K562 (cell line): ENCODE results near the gene EIF4E2. TPM values are rescaled to one million over a fixed set of nuclear protein-coding genes. Genes with fewer than 3 reads are reported as not detected.
A peak's percentile ranks its signal among the peaks of the same experiment; 100 is the strongest.

Experiments used
- CBFA2T3 ChIP-seq: fragments of 450-650 bp; IDR thresholded peaks from 2 replicates; pipeline ENCODE4 v1.6.1; 2017
- CBX5 ChIP-seq: IDR thresholded peaks from 2 replicates; pipeline ENCODE4 v1.6.1; 2014; ENCODE audit warnings: low read depth, borderline replicate concordance
- CHD4 ChIP-seq: fragments of 200-600 bp; sonication (generic); IDR thresholded peaks from 3 replicates; pipeline ENCODE4 v1.6.1; 2012; ENCODE audit warnings: low read depth, mild to moderate bottlenecking, mixed read lengths, low read length, inconsistent platforms; ENCODE audit not compliant: insufficient read depth, insufficient replicate concordance, poor library complexity, severe bottlenecking
- CXXC5 ChIP-seq: fragments of 250-450 bp; sonication (Bioruptor Pico); IDR thresholded peaks from 2 replicates; pipeline ENCODE4 v1.8.0; 2022; ENCODE audit warnings: inconsistent platforms, mild to moderate bottlenecking, moderate library complexity
- ETS2 ChIP-seq: IDR thresholded peaks from 2 replicates; pipeline ENCODE4 v1.6.1; 2016; ENCODE audit warnings: borderline replicate concordance, missing genetic modification characterization, mild to moderate bottlenecking, moderate library complexity, missing compliant biosample characterization; ENCODE audit not compliant: poor library complexity, severe bottlenecking
- GTF2E2 ChIP-seq: fragments of 200-800 bp; sonication (Bioruptor generic); IDR thresholded peaks from 2 replicates; pipeline ENCODE4 v1.6.1; 2016; ENCODE audit warnings: missing genetic modification characterization, missing compliant biosample characterization
- HCFC1 ChIP-seq: IDR thresholded peaks from 2 replicates; pipeline ENCODE4 v1.6.1; 2012; ENCODE audit warnings: low read depth, low read length, improper control_type of control experiment
- HDAC2 ChIP-seq: fragments of 450-650 bp; IDR thresholded peaks from 2 replicates; pipeline ENCODE4 v1.6.1; 2016; ENCODE audit warnings: mild to moderate bottlenecking
- LEF1 ChIP-seq: fragments of 450-650 bp; IDR thresholded peaks from 2 replicates; pipeline ENCODE4 v1.6.1; 2016; ENCODE audit warnings: mild to moderate bottlenecking
- PRPF4 ChIP-seq: fragments of 200-400 bp; formaldehyde crosslinking; IDR thresholded peaks from one replicate; pipeline ENCODE4 v1.6.1; 2017; ENCODE audit warnings: low read length, low read depth, mild to moderate bottlenecking; ENCODE audit not compliant: insufficient read depth, poor library complexity, severe bottlenecking
- SAFB ChIP-seq: fragments of 200-400 bp; formaldehyde crosslinking; IDR thresholded peaks from 2 replicates; pipeline ENCODE4 v1.6.1; 2017; ENCODE audit warnings: low read depth, low read length, borderline replicate concordance
- SMARCC2 ChIP-seq: fragments of 450-650 bp; IDR thresholded peaks from 2 replicates; pipeline ENCODE4 v1.6.1; 2017; ENCODE audit warnings: antibody characterized with exemption, moderate library complexity, mild to moderate bottlenecking, low read depth
- TAF7 ChIP-seq: fragments of 450-650 bp; IDR thresholded peaks from 2 replicates; pipeline ENCODE4 v1.6.1; 2016; ENCODE audit warnings: missing genetic modification characterization, missing compliant biosample characterization
- TEAD1 ChIP-seq, 2 experiments: fragments of 450-650 bp in 1 of 2; sonication (generic) in 1 of 2; formaldehyde crosslinking; IDR thresholded peaks; 2 replicates each; pipeline versions ENCODE4 v1.4.0 to v1.8.0; 2020 to 2022; ENCODE audit warnings: mild to moderate bottlenecking in 2 of 2, missing genetic modification reagents in 1 of 2
- ZC3H11A ChIP-seq: IDR thresholded peaks from 2 replicates; pipeline ENCODE4 v1.6.1; 2012; ENCODE audit warnings: low read depth, low read length, improper control_type of control experiment
- ZNF24 ChIP-seq: fragments of 450-650 bp; IDR thresholded peaks from 2 replicates; pipeline ENCODE4 v1.6.1; 2016
- polyA plus RNA-seq, 8 experiments: library from polyadenylated mRNA; depleted of rRNA in 4 of 8; stranded (reverse) in 5 of 8; unstranded in 3 of 8; fragments of >200 nt; fragmentation: Nextera tagmentation in 2 of 8; fragmentation: Illumina TruSeq in 1 of 8; extraction: Ambion mirVana in 2 of 8; extraction: Trizol in 1 of 8; gene quantifications; 2 replicates each; pipeline versions ENCODE4 v1.2.1 to v1.2.3, GENCODE V29; 2011 to 2014; ENCODE audit warnings: inconsistent platforms in 1 of 8, missing spikeins in 1 of 8
- total RNA-seq, 7 experiments: library from RNA; depleted of rRNA in 6 of 7; stranded (reverse); fragments of >200 nt in 6 of 7; fragmentation: Illumina TruSeq in 2 of 7; extraction: Trizol in 2 of 7; gene quantifications; 2 replicates each; pipeline versions ENCODE4 v1.2.1 to v1.2.3, GENCODE V29; 2011 to 2021; ENCODE audit warnings: low replicate concordance in 1 of 7
- TF ChIP-seq, protein P1 (sequence below): fragments of 250-450 bp; sonication (Bioruptor Pico); IDR thresholded peaks from 2 replicates; pipeline ENCODE4 v1.5.0; 2021; ENCODE audit warnings: mild to moderate bottlenecking, borderline replicate concordance
- TF ChIP-seq, protein P2 (sequence below): sonication (generic); IDR thresholded peaks from 2 replicates; pipeline ENCODE4 v1.6.1; 2016
- TF ChIP-seq, protein P3 (sequence below): fragments of 200-800 bp; sonication (Bioruptor generic); IDR thresholded peaks from 2 replicates; pipeline ENCODE4 v1.6.1; 2016; ENCODE audit warnings: missing genetic modification characterization, missing compliant biosample characterization

EIF4E2 gene
- total and polyA plus RNA-seq, 9 of the 15 experiments (the other 6 are each of a cell fraction or from before 2014, with no cell fraction given): 33.9 to 169 (median 77.5) TPM

DNA sequence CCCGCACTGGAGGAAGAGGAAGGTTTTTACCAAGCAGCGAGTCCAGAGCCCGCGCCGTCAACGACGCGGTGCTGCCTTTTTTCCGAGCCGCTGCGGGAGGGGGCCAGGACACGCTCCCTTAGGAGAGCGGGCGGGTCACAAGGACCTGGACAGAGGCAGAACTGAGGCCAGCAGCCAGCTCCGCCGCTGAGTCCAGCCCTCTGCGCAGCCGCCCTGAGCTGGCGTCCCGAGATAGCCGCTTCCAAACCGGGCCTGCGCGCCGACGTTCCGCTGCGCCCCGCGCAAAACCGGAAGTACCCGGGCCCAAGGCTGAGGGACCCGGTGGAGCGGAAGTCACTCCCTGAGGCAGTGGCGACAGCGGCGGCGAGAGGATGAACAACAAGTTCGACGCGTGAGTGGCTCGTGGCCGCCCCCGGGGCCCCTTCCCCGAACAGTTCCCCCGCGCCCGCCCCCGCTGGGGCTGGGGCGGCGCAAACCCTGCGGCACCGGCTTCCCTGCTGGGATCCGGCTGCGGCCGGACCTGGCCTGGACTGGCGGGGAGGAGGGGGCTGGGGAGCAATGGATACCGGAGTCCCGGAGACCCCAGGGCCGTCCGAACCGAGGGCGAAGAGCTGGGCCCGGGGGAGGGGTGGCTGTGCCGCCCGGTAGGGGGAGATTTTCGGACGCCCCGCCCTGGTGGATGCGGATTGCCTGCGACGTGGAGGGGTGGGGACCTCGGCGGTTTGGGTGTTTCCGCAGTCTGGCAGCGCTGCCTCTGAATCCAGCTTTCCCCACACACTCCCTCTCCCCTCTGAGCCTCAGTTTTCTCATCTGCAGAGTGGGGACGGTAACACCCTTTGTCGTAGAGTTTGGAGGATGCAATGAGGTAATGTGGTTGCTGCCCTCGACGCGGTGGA lies at the start of gene EIF4E2, which contains the start of gene TIGD1 (continued):
- TF ChIP-seq, protein P1, sequence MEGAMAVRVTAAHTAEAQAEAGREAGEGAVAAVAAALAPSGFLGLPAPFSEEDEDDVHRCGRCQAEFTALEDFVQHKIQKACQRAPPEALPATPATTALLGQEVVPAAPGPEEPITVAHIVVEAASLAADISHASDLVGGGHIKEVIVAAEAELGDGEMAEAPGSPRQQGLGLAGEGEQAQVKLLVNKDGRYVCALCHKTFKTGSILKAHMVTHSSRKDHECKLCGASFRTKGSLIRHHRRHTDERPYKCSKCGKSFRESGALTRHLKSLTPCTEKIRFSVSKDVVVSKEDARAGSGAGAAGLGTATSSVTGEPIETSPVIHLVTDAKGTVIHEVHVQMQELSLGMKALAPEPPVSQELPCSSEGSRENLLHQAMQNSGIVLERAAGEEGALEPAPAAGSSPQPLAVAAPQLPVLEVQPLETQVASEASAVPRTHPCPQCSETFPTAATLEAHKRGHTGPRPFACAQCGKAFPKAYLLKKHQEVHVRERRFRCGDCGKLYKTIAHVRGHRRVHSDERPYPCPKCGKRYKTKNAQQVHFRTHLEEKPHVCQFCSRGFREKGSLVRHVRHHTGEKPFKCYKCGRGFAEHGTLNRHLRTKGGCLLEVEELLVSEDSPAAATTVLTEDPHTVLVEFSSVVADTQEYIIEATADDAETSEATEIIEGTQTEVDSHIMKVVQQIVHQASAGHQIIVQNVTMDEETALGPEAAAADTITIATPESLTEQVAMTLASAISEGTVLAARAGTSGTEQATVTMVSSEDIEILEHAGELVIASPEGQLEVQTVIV (CRISPR knock-in tag): no peak
- TF ChIP-seq HDAC2 (peak; percentile 78; the same call in 1 of the 2 replicates), CBX5 (no peak), GTF2E2 (tag) (peak; percentile 43; the same call in 1 of the 2 replicates), CHD4 (peak; percentile 69), SMARCC2 (no peak), CXXC5 (CRISPR knock-in tag) (peak; percentile 89), PRPF4 (peak; percentile 64), SAFB (no peak), LEF1 (no peak; the same call in 1 of the 2 replicates), ETS2 (tag) (no peak), TEAD1 (CRISPR knock-in tag; IDR thresholded peaks at IDR 0.05) (no peak; a peak in 1 of 4 replicates), TAF7 (tag) (peak; percentile 74; the same call in 1 of the 2 replicates), CBFA2T3 (0 out of 2 replicates have a peak, but pooled peaks have one; percentile 10), ZNF24 (no peak), HCFC1 (peak; percentile 82), ZC3H11A (no peak)
- TF ChIP-seq, protein P2, sequence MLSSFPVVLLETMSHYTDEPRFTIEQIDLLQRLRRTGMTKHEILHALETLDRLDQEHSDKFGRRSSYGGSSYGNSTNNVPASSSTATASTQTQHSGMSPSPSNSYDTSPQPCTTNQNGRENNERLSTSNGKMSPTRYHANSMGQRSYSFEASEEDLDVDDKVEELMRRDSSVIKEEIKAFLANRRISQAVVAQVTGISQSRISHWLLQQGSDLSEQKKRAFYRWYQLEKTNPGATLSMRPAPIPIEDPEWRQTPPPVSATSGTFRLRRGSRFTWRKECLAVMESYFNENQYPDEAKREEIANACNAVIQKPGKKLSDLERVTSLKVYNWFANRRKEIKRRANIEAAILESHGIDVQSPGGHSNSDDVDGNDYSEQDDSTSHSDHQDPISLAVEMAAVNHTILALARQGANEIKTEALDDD: no peak
- TF ChIP-seq, protein P3, sequence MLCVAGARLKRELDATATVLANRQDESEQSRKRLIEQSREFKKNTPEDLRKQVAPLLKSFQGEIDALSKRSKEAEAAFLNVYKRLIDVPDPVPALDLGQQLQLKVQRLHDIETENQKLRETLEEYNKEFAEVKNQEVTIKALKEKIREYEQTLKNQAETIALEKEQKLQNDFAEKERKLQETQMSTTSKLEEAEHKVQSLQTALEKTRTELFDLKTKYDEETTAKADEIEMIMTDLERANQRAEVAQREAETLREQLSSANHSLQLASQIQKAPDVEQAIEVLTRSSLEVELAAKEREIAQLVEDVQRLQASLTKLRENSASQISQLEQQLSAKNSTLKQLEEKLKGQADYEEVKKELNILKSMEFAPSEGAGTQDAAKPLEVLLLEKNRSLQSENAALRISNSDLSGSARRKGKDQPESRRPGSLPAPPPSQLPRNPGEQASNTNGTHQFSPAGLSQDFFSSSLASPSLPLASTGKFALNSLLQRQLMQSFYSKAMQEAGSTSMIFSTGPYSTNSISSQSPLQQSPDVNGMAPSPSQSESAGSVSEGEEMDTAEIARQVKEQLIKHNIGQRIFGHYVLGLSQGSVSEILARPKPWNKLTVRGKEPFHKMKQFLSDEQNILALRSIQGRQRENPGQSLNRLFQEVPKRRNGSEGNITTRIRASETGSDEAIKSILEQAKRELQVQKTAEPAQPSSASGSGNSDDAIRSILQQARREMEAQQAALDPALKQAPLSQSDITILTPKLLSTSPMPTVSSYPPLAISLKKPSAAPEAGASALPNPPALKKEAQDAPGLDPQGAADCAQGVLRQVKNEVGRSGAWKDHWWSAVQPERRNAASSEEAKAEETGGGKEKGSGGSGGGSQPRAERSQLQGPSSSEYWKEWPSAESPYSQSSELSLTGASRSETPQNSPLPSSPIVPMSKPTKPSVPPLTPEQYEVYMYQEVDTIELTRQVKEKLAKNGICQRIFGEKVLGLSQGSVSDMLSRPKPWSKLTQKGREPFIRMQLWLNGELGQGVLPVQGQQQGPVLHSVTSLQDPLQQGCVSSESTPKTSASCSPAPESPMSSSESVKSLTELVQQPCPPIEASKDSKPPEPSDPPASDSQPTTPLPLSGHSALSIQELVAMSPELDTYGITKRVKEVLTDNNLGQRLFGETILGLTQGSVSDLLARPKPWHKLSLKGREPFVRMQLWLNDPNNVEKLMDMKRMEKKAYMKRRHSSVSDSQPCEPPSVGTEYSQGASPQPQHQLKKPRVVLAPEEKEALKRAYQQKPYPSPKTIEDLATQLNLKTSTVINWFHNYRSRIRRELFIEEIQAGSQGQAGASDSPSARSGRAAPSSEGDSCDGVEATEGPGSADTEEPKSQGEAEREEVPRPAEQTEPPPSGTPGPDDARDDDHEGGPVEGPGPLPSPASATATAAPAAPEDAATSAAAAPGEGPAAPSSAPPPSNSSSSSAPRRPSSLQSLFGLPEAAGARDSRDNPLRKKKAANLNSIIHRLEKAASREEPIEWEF (CRISPR knock-in tag): 0 out of 2 replicates have a peak, but pooled peaks have one; percentile 34
